Ovary (tissue), 3 donors: ENCODE data around the gene CHST9.

ENCODE experiments used
- POLR2A ChIP-seq: fragments of 450-650 bp; IDR thresholded peaks from one replicate; pipeline ENCODE4 v1.6.1; 2017; ENCODE audit warnings: antibody characterized with exemption, mild to moderate bottlenecking, moderate library complexity
- TF ChIP-seq, protein P1 (sequence below), 3 donors: fragments of 450-650 bp in 2 of 3; fragments of 200-600 bp in 1 of 3; IDR thresholded peaks; one replicate each; pipeline versions ENCODE4 v1.5.1 to v1.8.0; 2016 to 2022; ENCODE audit warnings: antibody characterized with exemption in 3 of 3, mild to moderate bottlenecking in 1 of 3
- donor health status: DM: no; HTN: no; CAD: no.

DNA sequence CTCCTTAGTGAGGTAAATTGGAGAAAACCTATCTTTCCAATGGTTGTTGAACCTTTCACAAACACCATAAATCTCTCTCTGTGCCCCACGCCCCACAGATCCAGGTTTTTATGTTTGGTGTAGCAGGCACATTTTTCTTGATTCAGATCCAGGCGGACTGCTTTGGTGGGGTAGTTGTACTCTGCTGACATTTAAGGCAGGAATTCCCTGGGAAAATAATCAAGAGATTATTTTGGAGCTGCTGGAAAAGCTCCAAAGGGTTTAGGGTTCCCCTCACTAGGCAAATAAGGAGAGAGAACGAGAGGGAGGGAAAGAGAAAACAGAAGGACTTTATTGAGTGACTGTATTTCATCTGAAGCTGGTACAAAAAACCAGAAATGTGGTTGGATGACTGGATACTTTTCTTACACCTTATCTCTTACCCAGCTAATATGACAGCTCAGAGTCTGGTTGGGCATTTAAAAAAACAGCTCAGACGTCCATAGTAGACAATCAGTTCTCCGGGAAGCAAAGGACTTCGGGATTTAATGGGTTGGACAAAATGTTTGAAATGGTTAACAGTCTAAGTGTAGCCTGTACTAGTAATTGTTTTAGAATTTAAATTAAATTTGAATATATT lies 316.0 kb downstream of the CHST9 start:
- TF ChIP-seq, protein P1, sequence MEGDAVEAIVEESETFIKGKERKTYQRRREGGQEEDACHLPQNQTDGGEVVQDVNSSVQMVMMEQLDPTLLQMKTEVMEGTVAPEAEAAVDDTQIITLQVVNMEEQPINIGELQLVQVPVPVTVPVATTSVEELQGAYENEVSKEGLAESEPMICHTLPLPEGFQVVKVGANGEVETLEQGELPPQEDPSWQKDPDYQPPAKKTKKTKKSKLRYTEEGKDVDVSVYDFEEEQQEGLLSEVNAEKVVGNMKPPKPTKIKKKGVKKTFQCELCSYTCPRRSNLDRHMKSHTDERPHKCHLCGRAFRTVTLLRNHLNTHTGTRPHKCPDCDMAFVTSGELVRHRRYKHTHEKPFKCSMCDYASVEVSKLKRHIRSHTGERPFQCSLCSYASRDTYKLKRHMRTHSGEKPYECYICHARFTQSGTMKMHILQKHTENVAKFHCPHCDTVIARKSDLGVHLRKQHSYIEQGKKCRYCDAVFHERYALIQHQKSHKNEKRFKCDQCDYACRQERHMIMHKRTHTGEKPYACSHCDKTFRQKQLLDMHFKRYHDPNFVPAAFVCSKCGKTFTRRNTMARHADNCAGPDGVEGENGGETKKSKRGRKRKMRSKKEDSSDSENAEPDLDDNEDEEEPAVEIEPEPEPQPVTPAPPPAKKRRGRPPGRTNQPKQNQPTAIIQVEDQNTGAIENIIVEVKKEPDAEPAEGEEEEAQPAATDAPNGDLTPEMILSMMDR (IDR thresholded peaks at IDR 0.05) = no peak
- TF ChIP-seq POLR2A = no peak
